PC-3 (cell line): Measurements from ENCODE around the gene ISY1. TPM values are rescaled to one million over a fixed set of nuclear protein-coding genes. Genes with fewer than 3 reads are reported as not detected.

Experiments used
- ATAC-seq: fragments of 200-7000 bp; cut with Tn5 transposase; 2 replicates; pipeline ENCODE4 v1.9.1; 2020; ENCODE audit warnings: mild to moderate bottlenecking, moderate library complexity
- BruUV-seq: library from RNA; stranded (reverse); fragments of 400-500 nt; replicated peaks from 2 replicates; lab custom pipeline; 2021; lab: Mats Ljungman, UMichigan
- CTCF ChIA-PET: fragments of 300-600 bp; sonication (Branson Sonifier 250); formaldehyde crosslinking; loops from one replicate; lab custom pipeline; 2022; ENCODE audit warnings: antibody characterized with exemption; lab: Charles Lee
- POLR2A ChIA-PET: fragments of 300-600 bp; sonication (Branson Sonifier 250); formaldehyde crosslinking; loops from one replicate; lab custom pipeline; 2022; ENCODE audit warnings: antibody characterized with exemption; ENCODE audit not compliant: unreplicated experiment; lab: Charles Lee
- DNase-seq: peaks from one replicate; pipeline ENCODE4 v3.0.0-alpha.2; 2015
- H2AFZ ChIP-seq: fragments of 300-600 bp; sonication (generic); 2 replicates; pipeline ENCODE4 v1.6.0; 2016; ENCODE audit warnings: antibody characterized with exemption, low read length
- H3F3A ChIP-seq: fragments of 300-600 bp; sonication (generic); one replicate; pipeline ENCODE4 v1.6.0; 2017; ENCODE audit warnings: antibody characterized with exemption, low read length, control low read depth, mild to moderate bottlenecking; ENCODE audit not compliant: unreplicated experiment
- H3K27ac ChIP-seq: fragments of 300-600 bp; sonication (generic); 2 replicates; pipeline ENCODE4 v1.5.1; 2016; ENCODE audit warnings: mild to moderate bottlenecking, low read length
- H3K27me3 ChIP-seq: fragments of 300-600 bp; sonication (generic); 2 replicates; pipeline ENCODE4 v1.6.1; 2016; ENCODE audit warnings: low read length, mixed read lengths
- H3K36me3 ChIP-seq: fragments of 300-600 bp; sonication (generic); 2 replicates; pipeline ENCODE4 v1.6.1; 2016; ENCODE audit warnings: low read depth, mixed run types, low read length, mixed read lengths
- H3K4me1 ChIP-seq: fragments of 300-600 bp; sonication (generic); 2 replicates; pipeline ENCODE4 v1.5.1; 2016; ENCODE audit warnings: low read length; ENCODE audit not compliant: insufficient read depth
- H3K4me2 ChIP-seq: fragments of 300-600 bp; sonication (generic); 2 replicates; pipeline ENCODE4 v1.6.0; 2016; ENCODE audit warnings: low read length
- H3K4me3 ChIP-seq: fragments of 300-600 bp; sonication (generic); 2 replicates; pipeline ENCODE4 v1.5.1; 2016; ENCODE audit warnings: mild to moderate bottlenecking, low read length, mixed read lengths
- H3K79me2 ChIP-seq: fragments of 300-600 bp; sonication (generic); 2 replicates; pipeline ENCODE4 v1.6.1; 2017; ENCODE audit warnings: low read length, mixed read lengths
- H3K9ac ChIP-seq: fragments of 300-600 bp; sonication (generic); 2 replicates; pipeline ENCODE4 v1.6.0; 2016; ENCODE audit warnings: mild to moderate bottlenecking, low read length
- H3K9me2 ChIP-seq: fragments of 300-600 bp; sonication (generic); replicated peaks from 2 replicates; pipeline ENCODE4 v1.6.1; 2016; ENCODE audit warnings: mixed run types, low read length, mixed read lengths
- H3K9me3 ChIP-seq: fragments of 300-600 bp; sonication (generic); 2 replicates; pipeline ENCODE4 v1.6.1; 2016; ENCODE audit warnings: low read length, mixed read lengths
- H4K20me1 ChIP-seq: fragments of 300-600 bp; sonication (generic); 2 replicates; pipeline ENCODE4 v1.6.1; 2016; ENCODE audit warnings: low read length, mixed read lengths
- EZH2 ChIP-seq: fragments of 300-600 bp; sonication (generic); IDR thresholded peaks from one replicate; pipeline ENCODE4 v1.6.1; 2017; ENCODE audit warnings: antibody characterized with exemption, mild to moderate bottlenecking, low read length; ENCODE audit not compliant: unreplicated experiment
- EZH2phosphoT487 ChIP-seq: fragments of 300-600 bp; sonication (generic); IDR thresholded peaks from 2 replicates; pipeline ENCODE4 v1.6.1; 2018; ENCODE audit warnings: mild to moderate bottlenecking, antibody characterized with exemption, low read length, borderline replicate concordance
- intact Hi-C: fragments of 100-400 bp; cut with micrococcal nuclease; formaldehyde crosslinking; loops from 2 replicates; pipeline ENCODE4 v1.9.0; 2023
- total RNA-seq: library from RNA; depleted of rRNA; stranded (reverse); fragments of >200 nt; gene quantifications from 2 replicates; pipeline ENCODE4 v1.2.3, GENCODE V29; 2014
- TF ChIP-seq, protein P1 (sequence below): fragments of 300-600 bp; sonication (generic); conservative IDR thresholded peaks from 2 replicates; pipeline ENCODE4 v1.5.1; 2017; ENCODE audit warnings: antibody characterized with exemption, low read depth, mild to moderate bottlenecking, low read length

ISY1 gene
- total RNA-seq, 1 experiment from 2014 or later: 18.1 TPM

DNA sequence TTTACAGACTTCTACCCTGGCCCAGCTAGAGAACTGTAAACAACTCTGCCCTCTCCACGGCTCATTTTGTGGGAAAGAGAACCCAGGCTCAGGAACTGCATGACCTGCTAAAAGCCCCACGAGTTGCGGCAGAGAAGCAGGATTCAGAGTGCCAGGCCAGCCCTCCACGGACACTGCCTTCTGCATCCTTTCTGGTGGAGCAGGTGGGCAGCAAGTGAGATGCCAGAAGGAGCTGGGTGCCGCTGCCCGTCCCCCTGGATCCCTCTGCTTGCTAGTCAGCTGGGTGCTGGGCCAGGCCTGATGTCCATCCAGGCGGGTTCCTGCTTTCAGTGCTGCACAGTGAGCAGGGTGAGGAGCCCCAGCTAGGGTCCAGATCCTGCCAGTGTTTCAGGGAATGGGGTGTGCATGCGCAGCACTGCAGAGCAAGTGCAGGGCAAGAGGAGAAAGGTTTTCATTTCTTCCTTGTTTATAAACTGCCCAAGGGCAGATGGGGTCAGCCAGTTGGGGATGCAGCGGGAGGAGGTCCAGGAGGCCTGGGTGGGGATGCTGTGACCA, 34.1 kb downstream of the ISY1 start:
- BruUV-seq: no TSS peak
- Histone ChIP-seq H3K4me1 (no peaks in the 10 kb centered on the region), H3K9me2 (no peaks in the 10 kb centered on the region), H3K27ac (no peak overlapping the region), H3K4me2 (no peak overlapping the region), H3K4me3 (no peak overlapping the region), H3K36me3 (peaks cover 10% of the 10 kb centered on the region; the same call in 1 of the 2 replicates), H3F3A (no peaks in the 10 kb centered on the region), H2AFZ (no peak overlapping the region), H3K9me3 (no peaks in the 10 kb centered on the region), H4K20me1 (no peaks in the 10 kb centered on the region), H3K9ac (no peak overlapping the region), H3K27me3 (no peaks in the 10 kb centered on the region), H3K79me2 (no peaks in the 10 kb centered on the region)
- DNase-seq (no peak), ATAC-seq (no peak)
- TF ChIP-seq, protein P1, sequence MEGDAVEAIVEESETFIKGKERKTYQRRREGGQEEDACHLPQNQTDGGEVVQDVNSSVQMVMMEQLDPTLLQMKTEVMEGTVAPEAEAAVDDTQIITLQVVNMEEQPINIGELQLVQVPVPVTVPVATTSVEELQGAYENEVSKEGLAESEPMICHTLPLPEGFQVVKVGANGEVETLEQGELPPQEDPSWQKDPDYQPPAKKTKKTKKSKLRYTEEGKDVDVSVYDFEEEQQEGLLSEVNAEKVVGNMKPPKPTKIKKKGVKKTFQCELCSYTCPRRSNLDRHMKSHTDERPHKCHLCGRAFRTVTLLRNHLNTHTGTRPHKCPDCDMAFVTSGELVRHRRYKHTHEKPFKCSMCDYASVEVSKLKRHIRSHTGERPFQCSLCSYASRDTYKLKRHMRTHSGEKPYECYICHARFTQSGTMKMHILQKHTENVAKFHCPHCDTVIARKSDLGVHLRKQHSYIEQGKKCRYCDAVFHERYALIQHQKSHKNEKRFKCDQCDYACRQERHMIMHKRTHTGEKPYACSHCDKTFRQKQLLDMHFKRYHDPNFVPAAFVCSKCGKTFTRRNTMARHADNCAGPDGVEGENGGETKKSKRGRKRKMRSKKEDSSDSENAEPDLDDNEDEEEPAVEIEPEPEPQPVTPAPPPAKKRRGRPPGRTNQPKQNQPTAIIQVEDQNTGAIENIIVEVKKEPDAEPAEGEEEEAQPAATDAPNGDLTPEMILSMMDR: no peak
- TF ChIP-seq EZH2: no peak
- no peak for TF ChIP-seq EZH2phosphoT487
- CTCF ChIA-PET: no interaction called here
- POLR2A ChIA-PET: no interaction called here
- intact Hi-C loops: no loop called here

DNA sequence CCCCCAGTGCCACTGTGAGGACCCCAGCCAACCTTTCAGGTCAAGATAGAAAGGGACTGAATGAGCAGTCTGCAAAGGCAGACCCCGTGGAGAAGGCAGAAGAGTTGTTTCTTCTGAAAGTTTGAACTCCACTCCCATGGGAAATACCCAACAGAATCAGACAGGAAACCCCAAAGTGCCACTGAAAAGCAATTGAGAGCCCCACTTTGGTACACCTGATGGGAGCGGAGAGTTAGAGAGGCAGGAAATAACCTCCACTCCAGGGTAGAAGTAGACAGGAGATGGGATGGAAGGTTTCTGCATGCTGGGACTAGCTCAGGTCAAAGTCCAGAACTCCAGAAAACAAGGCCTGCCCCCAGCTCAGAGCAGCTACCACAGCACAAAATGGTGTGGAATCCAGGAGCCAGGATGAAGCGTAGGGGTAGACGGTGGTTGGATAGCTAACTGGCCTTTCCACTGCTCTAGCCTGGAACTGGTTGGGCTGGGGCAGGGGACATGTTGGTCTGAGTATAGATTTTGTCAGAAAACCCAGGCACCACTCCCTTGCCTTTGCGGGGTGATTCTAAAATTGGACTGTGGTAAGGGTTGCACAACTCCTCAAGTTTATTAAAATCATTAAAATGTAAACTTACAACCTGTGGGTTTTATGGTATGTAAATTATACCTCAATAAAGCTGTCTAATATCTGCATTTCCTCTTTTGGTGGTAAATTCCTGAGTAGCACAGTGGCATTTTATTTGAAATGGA, 37.4 kb downstream of the ISY1 start:
- Histone ChIP-seq H3F3A (no peaks in the 10 kb centered on the region), H3K9ac (no peak overlapping the region), H3K36me3 (no peaks in the 10 kb centered on the region), H3K9me3 (no peaks in the 10 kb centered on the region), H3K4me3 (no peak overlapping the region), H3K4me2 (no peak overlapping the region), H3K4me1 (peaks cover 16% of the 10 kb centered on the region), H3K27me3 (no peaks in the 10 kb centered on the region), H3K79me2 (peaks cover 18% of the 10 kb centered on the region), H4K20me1 (no peaks in the 10 kb centered on the region), H3K27ac (no peak overlapping the region), H3K9me2 (no peaks in the 10 kb centered on the region), H2AFZ (no peak overlapping the region)
- BruUV-seq: no TSS peak
- POLR2A ChIA-PET: no interaction called here
- intact Hi-C loops: no loop called here
- TF ChIP-seq EZH2phosphoT487 (no peak), EZH2 (no peak)
- TF ChIP-seq, protein P1: no peak
- DNase-seq (no peak), ATAC-seq (no peak)
- CTCF ChIA-PET: interaction anchor here (1.0 kb wide), 1 partner anchor 70 kb away, joined by 4 read pairs; no protein-coding TSS in a partner anchor
